ENCODE data around the gene FCHO1.

FCHO1 gene

DNA sequence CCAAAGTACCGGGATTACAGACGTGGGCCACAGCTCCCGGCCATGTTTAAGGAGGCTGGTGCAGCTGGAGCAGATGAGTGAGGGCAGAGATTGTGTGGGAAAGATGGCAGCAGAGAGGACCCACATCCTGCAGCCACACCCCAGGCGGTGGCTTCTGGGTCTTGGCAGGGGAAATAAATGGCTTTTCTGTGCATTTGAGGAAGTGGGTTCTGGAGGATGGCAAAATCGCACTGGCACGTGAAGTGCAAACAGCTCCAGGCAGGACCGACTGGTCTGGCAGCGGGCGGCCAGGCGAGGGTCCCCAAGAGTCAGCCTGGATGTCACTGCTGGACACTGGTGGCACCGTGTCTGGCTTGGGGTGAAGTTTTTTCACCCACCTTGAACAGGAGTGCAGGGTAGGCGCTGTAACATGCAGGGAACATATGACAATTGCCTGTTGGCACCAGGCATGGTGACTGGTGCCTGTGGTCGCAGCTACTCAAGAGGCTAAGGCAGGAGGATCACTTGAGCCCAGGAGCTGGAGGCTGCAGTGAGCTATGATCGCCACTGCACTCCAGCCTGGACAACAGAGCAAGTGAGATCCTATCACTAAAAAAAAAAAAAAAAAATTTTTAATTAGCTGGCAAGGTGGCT, 52.1 kb downstream of the FCHO1 start:
- no peak for TF ChIP-seq GATA2 (IDR thresholded peaks at IDR 0.05; ENCODE audit: low read depth, low read length)
- no peak for TF ChIP-seq GATA3 (IDR thresholded peaks at IDR 0.05; ENCODE audit: low read depth, low read length)

GRCh38 chr19:17805427-17805826, 54.1 kb downstream of the FCHO1 start:
- TF ChIP-seq GATA2 (IDR thresholded peaks at IDR 0.05; ENCODE audit: low read depth, low read length) (no peak), GATA3 (IDR thresholded peaks at IDR 0.05; ENCODE audit: low read depth, low read length) (no peak)

DNA sequence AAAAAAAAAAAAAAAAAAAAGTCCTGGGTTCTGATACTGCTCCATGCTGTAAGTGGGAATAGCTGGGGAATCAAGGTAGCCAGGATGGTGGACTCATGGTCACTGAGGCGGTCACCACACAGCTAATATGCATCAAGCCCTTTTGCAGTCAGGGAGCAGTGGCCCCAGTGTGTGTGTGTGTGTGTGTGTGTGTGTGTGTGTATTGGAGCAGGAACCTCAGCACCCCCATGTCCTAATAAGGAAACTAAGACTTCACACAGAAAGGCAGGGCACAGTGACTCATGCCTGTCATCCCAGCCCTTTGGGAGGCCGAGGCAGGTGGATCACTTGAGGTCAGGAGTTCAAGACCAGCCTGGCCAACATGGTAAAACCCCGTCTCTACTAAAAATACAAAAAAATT, 55.7 kb downstream of the FCHO1 start:
- TF ChIP-seq GATA3 (IDR thresholded peaks at IDR 0.05; ENCODE audit: low read depth, low read length) (no peak), GATA2 (IDR thresholded peaks at IDR 0.05; ENCODE audit: low read depth, low read length) (no peak)

DNA sequence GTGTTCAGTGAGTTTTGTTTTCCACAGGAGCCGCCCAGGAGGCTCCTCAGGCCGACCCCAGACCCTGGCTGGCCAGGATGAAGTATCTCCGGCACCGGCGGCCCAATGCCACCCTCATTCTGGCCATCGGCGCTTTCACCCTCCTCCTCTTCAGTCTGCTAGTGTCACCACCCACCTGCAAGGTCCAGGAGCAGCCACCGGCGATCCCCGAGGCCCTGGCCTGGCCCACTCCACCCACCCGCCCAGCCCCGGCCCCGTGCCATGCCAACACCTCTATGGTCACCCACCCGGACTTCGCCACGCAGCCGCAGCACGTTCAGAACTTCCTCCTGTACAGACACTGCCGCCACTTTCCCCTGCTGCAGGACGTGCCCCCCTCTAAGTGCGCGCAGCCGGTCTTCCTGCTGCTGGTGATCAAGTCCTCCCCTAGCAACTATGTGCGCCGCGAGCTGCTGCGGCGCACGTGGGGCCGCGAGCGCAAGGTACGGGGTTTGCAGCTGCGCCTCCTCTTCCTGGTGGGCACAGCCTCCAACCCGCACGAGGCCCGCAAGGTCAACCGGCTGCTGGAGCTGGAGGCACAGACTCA, 56.5 kb downstream of the FCHO1 start:
- TF ChIP-seq GATA3 (IDR thresholded peaks at IDR 0.05; ENCODE audit: low read depth, low read length) (no peak), GATA2 (IDR thresholded peaks at IDR 0.05; ENCODE audit: low read depth, low read length) (no peak)

- no peak for TF ChIP-seq GATA3 (IDR thresholded peaks at IDR 0.05; ENCODE audit: low read depth, low read length)
- no peak for TF ChIP-seq GATA2 (IDR thresholded peaks at IDR 0.05; ENCODE audit: low read depth, low read length)
These were observed 59.8 kb downstream of the FCHO1 start for GRCh38 chr19:17811103-17811502.

GRCh38 chr19:17811681-17812080, 60.4 kb downstream of the FCHO1 start:
- no peak for TF ChIP-seq GATA3 (IDR thresholded peaks at IDR 0.05; ENCODE audit: low read depth, low read length)
- TF ChIP-seq GATA2 (IDR thresholded peaks at IDR 0.05; ENCODE audit: low read depth, low read length) = no peak

DNA sequence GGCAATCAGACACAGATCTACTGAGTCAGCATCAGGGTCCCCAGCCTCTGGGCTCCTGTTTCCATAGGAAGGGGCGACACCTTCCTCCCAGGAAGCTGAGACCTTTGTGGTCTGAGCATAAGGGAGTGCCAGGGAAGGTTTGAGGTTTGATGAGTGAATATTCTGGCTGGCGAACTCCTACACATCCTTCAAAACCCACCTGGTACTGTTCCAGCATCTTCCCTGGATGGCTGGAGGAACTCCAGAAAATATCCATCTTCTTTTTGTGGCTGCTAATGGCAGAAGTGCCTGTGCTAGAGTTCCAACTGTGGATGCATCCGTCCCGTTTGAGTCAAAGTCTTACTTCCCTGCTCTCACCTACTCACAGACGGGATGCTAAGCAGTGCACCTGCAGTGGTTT, 60.8 kb downstream of the FCHO1 start:
- TF ChIP-seq GATA3 (IDR thresholded peaks at IDR 0.05; ENCODE audit: low read depth, low read length) = no peak
- TF ChIP-seq GATA2 (IDR thresholded peaks at IDR 0.05; ENCODE audit: low read depth, low read length) = no peak

DNA sequence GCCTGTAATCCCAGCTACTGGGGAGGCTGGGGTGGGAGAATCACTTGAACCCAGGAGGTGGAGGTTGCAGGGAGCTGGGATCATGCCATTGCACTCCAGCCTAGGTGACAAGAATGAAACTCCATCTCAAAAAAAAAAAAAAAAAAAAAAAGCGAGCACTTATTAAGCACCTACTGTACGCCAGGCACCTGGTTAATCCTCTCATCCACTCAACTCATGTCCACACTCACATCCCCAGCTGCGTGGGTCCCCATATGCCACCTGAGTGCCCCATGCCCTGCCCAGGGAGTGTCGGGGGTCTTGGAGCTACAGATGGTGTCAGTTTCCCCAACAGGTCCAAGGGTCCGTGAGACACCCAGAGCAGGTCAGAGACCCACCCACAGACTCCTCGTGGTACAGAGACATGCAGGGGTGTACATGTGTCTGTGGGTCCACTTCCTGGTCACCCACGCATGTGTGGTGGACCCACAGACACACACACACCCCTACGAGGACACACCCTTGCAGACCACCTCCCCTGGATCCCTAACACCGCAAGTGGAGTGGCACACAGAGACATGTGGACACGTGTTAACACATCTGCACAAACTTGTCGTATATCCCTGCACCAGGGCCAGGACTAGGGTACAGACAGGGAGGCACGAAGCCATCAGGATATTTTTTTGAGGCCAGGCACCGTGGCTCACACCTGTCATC, 66.5 kb downstream of the FCHO1 start:
- TF ChIP-seq GATA3 (IDR thresholded peaks at IDR 0.05; ENCODE audit: low read depth, low read length) (no peak), GATA2 (IDR thresholded peaks at IDR 0.05; ENCODE audit: low read depth, low read length) (no peak)

DNA sequence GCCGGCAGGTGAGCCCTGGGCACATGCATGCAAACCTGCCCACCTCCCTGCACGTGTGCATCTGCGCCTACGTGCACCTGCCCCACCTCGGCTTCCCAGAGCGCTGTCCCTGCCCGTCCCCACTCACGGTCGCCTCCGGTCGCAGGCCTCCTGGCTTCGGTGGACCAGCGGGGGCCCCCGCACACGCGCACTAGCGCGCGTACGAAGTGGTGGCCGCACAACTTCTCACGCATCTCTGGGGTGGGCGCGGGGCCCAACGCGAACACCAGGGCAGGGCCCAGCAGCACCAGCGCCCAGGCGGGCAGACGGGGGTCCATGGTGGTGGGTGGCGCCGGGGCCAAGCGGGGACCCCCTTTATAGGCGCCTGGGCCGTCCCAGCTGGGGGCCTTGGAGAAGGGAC, 69.9 kb downstream of the FCHO1 start, which contains the start of gene INSL3:
TSS of gene INSL3 (minus strand) at position 330 of the 400 bp plus-strand sequence. CDS start at position 317, 13 bp downstream.
- TF ChIP-seq GATA2 (IDR thresholded peaks at IDR 0.05; ENCODE audit: low read depth, low read length) (no peak), GATA3 (IDR thresholded peaks at IDR 0.05; ENCODE audit: low read depth, low read length) (no peak)

- TF ChIP-seq GATA3 (IDR thresholded peaks at IDR 0.05; ENCODE audit: low read depth, low read length) (no peak), GATA2 (IDR thresholded peaks at IDR 0.05; ENCODE audit: low read depth, low read length) (no peak)
These were observed 73.1 kb downstream of the FCHO1 start for GRCh38 chr19:17824339-17824738.

DNA sequence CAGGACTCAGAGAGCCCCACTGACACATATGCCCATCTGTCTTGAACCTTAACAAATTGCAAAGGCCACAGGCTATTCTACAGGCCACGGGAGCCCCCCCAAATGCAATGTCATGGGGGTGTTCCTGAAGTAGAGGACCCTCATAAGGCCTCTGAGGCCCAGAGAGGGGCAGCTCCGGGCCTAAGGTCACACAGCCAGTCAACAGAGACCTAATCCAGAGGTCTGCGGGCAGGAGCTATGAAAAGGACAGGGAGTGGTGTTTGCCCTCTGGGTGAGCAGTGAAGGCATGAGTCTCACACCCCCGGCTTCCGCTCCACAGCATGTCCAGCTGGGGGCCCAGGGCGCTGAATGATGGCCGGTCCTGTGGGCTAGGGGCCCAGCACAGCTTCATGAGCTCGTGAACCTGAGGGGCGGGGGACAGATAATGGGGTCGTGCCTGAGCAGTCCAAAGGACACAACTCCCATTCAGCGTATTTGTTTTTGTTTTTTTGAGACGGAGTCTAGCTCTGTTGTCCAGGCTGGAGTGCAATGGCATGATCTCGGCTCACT, 75.3 kb downstream of the FCHO1 start:
- TF ChIP-seq GATA2 (IDR thresholded peaks at IDR 0.05; ENCODE audit: low read depth, low read length) (no peak), GATA3 (IDR thresholded peaks at IDR 0.05; ENCODE audit: low read depth, low read length) (no peak)

DNA sequence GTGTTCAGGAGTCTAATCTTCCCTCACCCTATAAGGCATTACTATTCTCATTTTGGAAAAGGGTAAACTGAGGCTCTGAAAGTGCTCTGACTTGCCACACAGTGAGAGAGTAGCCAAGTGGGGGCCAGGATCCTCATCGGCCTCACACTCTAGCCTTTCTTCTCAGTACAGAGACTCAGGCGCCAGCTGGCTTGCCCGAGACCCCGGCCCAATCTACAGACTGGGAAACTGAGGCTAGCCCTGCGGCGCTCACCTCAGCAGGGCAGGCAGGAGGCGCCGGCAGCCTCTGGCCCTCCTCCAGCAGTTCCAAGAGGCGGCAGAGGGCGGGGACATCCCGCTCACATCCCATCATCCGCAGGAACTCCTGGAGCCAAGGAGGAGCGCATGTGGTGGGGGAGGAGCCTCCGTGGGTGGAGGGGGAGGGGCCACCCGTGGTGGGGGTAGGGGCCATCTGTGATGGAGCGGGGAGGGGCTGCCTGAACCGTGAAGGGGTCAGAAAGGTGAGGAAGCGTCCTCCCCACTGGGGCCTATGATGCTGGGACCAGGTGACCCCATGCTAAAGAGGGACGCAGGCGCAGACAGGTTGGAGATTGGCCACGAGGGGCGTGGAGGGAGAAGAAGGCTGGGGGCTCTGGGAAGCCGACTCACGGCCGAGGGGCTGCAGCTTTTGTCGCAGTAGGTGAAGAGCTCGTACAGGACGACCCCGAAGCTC, 78.7 kb downstream of the FCHO1 start:
- TF ChIP-seq GATA2 (IDR thresholded peaks at IDR 0.05; ENCODE audit: low read depth, low read length) = no peak
- no peak for TF ChIP-seq GATA3 (IDR thresholded peaks at IDR 0.05; ENCODE audit: low read depth, low read length)

DNA sequence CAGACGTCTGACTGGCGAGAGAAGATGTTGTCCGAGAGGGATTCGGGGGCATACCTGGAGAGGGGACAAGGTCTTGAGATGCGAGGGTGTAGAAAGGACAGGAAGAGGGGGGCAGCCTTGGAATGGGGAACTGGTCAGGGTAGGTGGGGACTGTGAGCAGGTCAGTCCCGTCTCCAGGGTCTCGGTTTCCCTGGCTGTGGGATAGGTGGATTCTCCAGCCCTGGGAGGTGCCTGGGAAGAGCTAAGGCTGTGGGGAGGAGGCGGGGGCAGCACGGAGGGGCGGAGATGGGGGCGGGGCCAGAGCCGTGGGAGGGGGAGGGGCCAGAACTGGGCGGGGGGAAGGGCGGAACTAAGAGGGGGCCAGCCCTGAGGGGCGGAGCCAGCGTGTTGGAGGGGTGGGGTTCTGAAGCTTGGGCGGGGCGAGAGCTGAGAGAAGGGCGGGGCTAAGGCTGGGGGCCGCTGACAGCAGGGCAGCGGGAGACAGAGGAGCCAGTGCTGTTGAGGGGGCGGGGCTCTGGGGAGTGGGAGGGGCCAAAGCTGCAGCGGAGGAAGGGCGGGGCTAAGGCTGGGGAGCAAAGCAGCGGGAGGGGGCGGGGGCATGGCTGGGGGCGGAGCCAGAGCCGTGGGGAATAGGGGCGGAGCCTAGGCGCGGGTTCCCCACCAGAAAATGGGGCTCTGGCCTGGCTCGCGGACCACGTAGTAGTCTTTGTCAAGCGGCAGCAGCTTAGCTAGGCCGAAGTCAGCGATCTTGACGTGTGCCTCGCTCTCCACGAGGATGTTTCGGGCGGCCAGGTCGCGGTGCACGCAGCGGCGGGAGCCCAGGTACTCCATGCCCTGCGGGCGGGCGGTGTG, 79.5 kb downstream of the FCHO1 start:
- no peak for TF ChIP-seq GATA3 (IDR thresholded peaks at IDR 0.05; ENCODE audit: low read depth, low read length)
- no peak for TF ChIP-seq GATA2 (IDR thresholded peaks at IDR 0.05; ENCODE audit: low read depth, low read length)

Measured in SH-SY5Y (cell line).